K562 (cell line): ENCODE measurements around the gene AHI1. TPM values are rescaled to one million over a fixed set of nuclear protein-coding genes. Genes with fewer than 3 reads are reported as not detected.

Experiments used
- IFI16 ChIP-seq: fragments of 250-450 bp; sonication (Bioruptor Pico); IDR thresholded peaks from 2 replicates; pipeline ENCODE4 v2.1.2; 2022; ENCODE audit warnings: mild to moderate bottlenecking, inconsistent platforms
- SMARCE1 ChIP-seq: fragments of 450-650 bp; IDR thresholded peaks from 2 replicates; pipeline ENCODE4 v1.7.1; 2016; ENCODE audit warnings: mild to moderate bottlenecking
- THRA ChIP-seq: fragments of 450-650 bp; IDR thresholded peaks from 2 replicates; pipeline ENCODE4 v1.6.1; 2017; ENCODE audit warnings: mild to moderate bottlenecking, moderate library complexity
- polyA plus RNA-seq, 8 experiments: library from polyadenylated mRNA; depleted of rRNA in 4 of 8; stranded (reverse) in 5 of 8; unstranded in 3 of 8; fragments of >200 nt; fragmentation: Nextera tagmentation in 2 of 8; fragmentation: Illumina TruSeq in 1 of 8; extraction: Ambion mirVana in 2 of 8; extraction: Trizol in 1 of 8; gene quantifications; 2 replicates each; pipeline versions ENCODE4 v1.2.1 to v1.2.3, GENCODE V29; 2011 to 2014; ENCODE audit warnings: inconsistent platforms in 1 of 8, missing spikeins in 1 of 8
- total RNA-seq, 7 experiments: library from RNA; depleted of rRNA in 6 of 7; stranded (reverse); fragments of >200 nt in 6 of 7; fragmentation: Illumina TruSeq in 2 of 7; extraction: Trizol in 2 of 7; gene quantifications; 2 replicates each; pipeline versions ENCODE4 v1.2.1 to v1.2.3, GENCODE V29; 2011 to 2021; ENCODE audit warnings: low replicate concordance in 1 of 7
- TF ChIP-seq, protein P1 (sequence below): fragments of 450-650 bp; IDR thresholded peaks from 2 replicates; pipeline ENCODE4 v1.6.1; 2016; ENCODE audit warnings: mild to moderate bottlenecking, moderate library complexity

AHI1 gene
- total and polyA plus RNA-seq, 9 of the 15 experiments (the other 6 are each of a cell fraction or from before 2014, with no cell fraction given), result 24.7 to 54.9 (median 32.2) TPM

DNA sequence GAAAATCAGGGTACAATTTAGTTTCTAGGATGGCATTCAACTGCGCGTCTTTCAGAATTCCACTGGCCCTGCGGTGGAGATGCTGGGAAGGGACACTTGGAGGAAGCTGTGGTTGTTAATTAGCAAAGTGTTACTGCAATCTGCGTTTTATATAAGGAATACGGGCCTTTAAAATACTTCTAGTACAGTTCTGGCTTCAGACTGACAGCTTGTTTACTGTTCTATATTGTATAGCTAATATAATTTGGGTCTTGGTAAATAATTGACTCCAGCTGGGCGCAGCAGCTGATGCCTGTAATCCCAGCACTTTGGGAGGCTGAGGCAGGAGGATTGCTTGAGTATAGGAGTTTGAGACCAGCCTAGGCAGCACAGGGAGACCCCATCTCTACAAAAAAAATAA, 252.7 kb downstream of the AHI1 start (continued):
- TF ChIP-seq THRA (no peak), IFI16 (CRISPR knock-in tag) (no peak), SMARCE1 (no peak)
- TF ChIP-seq, protein P1, sequence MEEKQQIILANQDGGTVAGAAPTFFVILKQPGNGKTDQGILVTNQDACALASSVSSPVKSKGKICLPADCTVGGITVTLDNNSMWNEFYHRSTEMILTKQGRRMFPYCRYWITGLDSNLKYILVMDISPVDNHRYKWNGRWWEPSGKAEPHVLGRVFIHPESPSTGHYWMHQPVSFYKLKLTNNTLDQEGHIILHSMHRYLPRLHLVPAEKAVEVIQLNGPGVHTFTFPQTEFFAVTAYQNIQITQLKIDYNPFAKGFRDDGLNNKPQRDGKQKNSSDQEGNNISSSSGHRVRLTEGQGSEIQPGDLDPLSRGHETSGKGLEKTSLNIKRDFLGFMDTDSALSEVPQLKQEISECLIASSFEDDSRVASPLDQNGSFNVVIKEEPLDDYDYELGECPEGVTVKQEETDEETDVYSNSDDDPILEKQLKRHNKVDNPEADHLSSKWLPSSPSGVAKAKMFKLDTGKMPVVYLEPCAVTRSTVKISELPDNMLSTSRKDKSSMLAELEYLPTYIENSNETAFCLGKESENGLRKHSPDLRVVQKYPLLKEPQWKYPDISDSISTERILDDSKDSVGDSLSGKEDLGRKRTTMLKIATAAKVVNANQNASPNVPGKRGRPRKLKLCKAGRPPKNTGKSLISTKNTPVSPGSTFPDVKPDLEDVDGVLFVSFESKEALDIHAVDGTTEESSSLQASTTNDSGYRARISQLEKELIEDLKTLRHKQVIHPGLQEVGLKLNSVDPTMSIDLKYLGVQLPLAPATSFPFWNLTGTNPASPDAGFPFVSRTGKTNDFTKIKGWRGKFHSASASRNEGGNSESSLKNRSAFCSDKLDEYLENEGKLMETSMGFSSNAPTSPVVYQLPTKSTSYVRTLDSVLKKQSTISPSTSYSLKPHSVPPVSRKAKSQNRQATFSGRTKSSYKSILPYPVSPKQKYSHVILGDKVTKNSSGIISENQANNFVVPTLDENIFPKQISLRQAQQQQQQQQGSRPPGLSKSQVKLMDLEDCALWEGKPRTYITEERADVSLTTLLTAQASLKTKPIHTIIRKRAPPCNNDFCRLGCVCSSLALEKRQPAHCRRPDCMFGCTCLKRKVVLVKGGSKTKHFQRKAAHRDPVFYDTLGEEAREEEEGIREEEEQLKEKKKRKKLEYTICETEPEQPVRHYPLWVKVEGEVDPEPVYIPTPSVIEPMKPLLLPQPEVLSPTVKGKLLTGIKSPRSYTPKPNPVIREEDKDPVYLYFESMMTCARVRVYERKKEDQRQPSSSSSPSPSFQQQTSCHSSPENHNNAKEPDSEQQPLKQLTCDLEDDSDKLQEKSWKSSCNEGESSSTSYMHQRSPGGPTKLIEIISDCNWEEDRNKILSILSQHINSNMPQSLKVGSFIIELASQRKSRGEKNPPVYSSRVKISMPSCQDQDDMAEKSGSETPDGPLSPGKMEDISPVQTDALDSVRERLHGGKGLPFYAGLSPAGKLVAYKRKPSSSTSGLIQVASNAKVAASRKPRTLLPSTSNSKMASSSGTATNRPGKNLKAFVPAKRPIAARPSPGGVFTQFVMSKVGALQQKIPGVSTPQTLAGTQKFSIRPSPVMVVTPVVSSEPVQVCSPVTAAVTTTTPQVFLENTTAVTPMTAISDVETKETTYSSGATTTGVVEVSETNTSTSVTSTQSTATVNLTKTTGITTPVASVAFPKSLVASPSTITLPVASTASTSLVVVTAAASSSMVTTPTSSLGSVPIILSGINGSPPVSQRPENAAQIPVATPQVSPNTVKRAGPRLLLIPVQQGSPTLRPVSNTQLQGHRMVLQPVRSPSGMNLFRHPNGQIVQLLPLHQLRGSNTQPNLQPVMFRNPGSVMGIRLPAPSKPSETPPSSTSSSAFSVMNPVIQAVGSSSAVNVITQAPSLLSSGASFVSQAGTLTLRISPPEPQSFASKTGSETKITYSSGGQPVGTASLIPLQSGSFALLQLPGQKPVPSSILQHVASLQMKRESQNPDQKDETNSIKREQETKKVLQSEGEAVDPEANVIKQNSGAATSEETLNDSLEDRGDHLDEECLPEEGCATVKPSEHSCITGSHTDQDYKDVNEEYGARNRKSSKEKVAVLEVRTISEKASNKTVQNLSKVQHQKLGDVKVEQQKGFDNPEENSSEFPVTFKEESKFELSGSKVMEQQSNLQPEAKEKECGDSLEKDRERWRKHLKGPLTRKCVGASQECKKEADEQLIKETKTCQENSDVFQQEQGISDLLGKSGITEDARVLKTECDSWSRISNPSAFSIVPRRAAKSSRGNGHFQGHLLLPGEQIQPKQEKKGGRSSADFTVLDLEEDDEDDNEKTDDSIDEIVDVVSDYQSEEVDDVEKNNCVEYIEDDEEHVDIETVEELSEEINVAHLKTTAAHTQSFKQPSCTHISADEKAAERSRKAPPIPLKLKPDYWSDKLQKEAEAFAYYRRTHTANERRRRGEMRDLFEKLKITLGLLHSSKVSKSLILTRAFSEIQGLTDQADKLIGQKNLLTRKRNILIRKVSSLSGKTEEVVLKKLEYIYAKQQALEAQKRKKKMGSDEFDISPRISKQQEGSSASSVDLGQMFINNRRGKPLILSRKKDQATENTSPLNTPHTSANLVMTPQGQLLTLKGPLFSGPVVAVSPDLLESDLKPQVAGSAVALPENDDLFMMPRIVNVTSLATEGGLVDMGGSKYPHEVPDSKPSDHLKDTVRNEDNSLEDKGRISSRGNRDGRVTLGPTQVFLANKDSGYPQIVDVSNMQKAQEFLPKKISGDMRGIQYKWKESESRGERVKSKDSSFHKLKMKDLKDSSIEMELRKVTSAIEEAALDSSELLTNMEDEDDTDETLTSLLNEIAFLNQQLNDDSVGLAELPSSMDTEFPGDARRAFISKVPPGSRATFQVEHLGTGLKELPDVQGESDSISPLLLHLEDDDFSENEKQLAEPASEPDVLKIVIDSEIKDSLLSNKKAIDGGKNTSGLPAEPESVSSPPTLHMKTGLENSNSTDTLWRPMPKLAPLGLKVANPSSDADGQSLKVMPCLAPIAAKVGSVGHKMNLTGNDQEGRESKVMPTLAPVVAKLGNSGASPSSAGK, result no peak
